ENCODE measurements around the gene KIAA0513. TPM values are rescaled to one million over a fixed set of nuclear protein-coding genes. Genes with fewer than 3 reads are reported as not detected.

The KIAA0513 gene
- total RNA-seq, 1 experiment from 2014 or later: 7.8 TPM

GRCh38 chr16:85034591-85035433, 7.2 kb downstream of the KIAA0513 start (continued):
- no peak for TF ChIP-seq ETV6 (CRISPR knock-in tag; IDR thresholded peaks at IDR 0.05)
- TF ChIP-seq STAT6 (CRISPR knock-in tag; conservative IDR thresholded peaks at IDR 0.05; ENCODE audit: low read depth): no peak
- no peak for TF ChIP-seq FOXJ3 (CRISPR knock-in tag; IDR thresholded peaks at IDR 0.05; ENCODE audit: borderline replicate concordance)
- no peak for TF ChIP-seq FOXP1 (CRISPR knock-in tag; IDR thresholded peaks at IDR 0.05; ENCODE audit: borderline replicate concordance)
- TF ChIP-seq ATF2 (CRISPR knock-in tag; IDR thresholded peaks at IDR 0.05; ENCODE audit: borderline replicate concordance, low read depth): no peak
- TF ChIP-seq PREB (CRISPR knock-in tag; IDR thresholded peaks at IDR 0.05; ENCODE audit: borderline replicate concordance): no peak
- no peak for TF ChIP-seq NFATC4 (CRISPR knock-in tag; IDR thresholded peaks at IDR 0.05)

DNA sequence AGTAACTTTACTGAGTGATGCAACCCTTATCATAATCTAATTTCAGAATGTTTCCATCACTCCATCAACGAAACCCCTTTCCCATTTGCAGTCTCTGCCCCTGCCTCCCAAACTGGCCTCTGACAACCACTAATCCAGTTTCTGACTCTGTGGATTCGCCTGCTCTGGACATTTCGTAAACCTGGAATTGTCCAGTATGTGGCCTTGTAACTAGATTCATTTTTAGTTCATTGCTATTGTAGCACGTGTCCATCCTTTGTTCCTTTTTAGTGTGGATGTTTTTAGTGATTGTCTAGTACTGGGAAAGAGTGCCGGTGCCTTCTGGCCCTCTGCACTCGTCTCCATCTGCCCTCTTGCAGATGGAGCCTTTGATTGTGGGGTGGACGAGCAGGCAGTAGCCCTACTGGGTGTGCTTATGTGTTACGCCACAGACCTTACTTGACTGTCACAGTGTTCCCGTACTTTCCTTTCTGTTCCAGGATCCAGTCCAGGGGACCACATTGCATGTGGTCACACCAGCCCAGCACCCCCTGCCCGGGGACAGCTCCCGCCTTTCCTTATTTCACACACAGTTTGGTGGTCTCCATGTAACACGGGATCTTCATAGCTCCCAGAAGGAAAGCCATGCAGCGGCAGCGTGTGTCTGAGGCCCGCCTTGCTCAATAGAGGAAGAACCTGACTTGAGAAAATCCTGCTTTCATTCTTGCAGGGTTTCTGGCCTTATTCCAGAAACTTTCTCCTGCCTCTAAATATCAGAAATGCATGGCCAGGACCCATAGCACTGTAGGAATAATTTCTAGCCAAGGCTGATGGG, 8.8 kb downstream of the KIAA0513 start:
- H3K27ac Mint-ChIP-seq: no peak overlapping the region
- TF ChIP-seq JAZF1 (CRISPR knock-in tag; IDR thresholded peaks at IDR 0.05) (no peak), SOX15 (CRISPR knock-in tag; IDR thresholded peaks at IDR 0.05) (no peak), CREM (CRISPR knock-in tag; IDR thresholded peaks at IDR 0.05) (no peak), OVOL2 (CRISPR knock-in tag; IDR thresholded peaks at IDR 0.05; ENCODE audit: borderline replicate concordance) (no peak), USF1 (CRISPR knock-in tag; IDR thresholded peaks at IDR 0.05) (no peak), JUN (CRISPR knock-in tag; IDR thresholded peaks at IDR 0.05) (no peak), NR3C1 (CRISPR knock-in tag; conservative IDR thresholded peaks at IDR 0.05; ENCODE audit: low read depth) (no peak), ZMAT4 (CRISPR knock-in tag; IDR thresholded peaks at IDR 0.05) (no peak), NFYB (CRISPR knock-in tag; conservative IDR thresholded peaks at IDR 0.05; ENCODE audit: low read depth) (no peak), AR (CRISPR knock-in tag; IDR thresholded peaks at IDR 0.05) (no peak), TCF7 (CRISPR knock-in tag; IDR thresholded peaks at IDR 0.05; ENCODE audit: low read depth) (no peak)
- TF ChIP-seq, protein P1, sequence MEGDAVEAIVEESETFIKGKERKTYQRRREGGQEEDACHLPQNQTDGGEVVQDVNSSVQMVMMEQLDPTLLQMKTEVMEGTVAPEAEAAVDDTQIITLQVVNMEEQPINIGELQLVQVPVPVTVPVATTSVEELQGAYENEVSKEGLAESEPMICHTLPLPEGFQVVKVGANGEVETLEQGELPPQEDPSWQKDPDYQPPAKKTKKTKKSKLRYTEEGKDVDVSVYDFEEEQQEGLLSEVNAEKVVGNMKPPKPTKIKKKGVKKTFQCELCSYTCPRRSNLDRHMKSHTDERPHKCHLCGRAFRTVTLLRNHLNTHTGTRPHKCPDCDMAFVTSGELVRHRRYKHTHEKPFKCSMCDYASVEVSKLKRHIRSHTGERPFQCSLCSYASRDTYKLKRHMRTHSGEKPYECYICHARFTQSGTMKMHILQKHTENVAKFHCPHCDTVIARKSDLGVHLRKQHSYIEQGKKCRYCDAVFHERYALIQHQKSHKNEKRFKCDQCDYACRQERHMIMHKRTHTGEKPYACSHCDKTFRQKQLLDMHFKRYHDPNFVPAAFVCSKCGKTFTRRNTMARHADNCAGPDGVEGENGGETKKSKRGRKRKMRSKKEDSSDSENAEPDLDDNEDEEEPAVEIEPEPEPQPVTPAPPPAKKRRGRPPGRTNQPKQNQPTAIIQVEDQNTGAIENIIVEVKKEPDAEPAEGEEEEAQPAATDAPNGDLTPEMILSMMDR (IDR thresholded peaks at IDR 0.05): no peak
- TF ChIP-seq, protein P2, sequence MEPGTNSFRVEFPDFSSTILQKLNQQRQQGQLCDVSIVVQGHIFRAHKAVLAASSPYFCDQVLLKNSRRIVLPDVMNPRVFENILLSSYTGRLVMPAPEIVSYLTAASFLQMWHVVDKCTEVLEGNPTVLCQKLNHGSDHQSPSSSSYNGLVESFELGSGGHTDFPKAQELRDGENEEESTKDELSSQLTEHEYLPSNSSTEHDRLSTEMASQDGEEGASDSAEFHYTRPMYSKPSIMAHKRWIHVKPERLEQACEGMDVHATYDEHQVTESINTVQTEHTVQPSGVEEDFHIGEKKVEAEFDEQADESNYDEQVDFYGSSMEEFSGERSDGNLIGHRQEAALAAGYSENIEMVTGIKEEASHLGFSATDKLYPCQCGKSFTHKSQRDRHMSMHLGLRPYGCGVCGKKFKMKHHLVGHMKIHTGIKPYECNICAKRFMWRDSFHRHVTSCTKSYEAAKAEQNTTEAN (CRISPR knock-in tag; IDR thresholded peaks at IDR 0.05): no peak

More for the DNA sequence above, 8.8 kb downstream of the KIAA0513 start:
- no peak for ATAC-seq
- ChIA-PET POLR2A (no interaction called here), CTCF (interaction anchor here (0.6 to 2.3 kb wide), 3 partner anchors 8 to 156 kb away, joined by 3 to 5 read pairs (median 4); partner anchors contain the start of gene KIAA0513)
- Mint-ChIP-seq H3K27me3 (ENCODE audit: low read depth) (no peaks in the 10 kb centered on the region), H3K4me1 (peaks cover 6% of the 10 kb centered on the region), H3K9me3 (no peaks in the 10 kb centered on the region), H3K4me3 (no peak overlapping the region), H3K36me3 (no peaks in the 10 kb centered on the region)
- DNase-seq (ENCODE audit: low spot score): no peak

Measured in WTC11 (cell line).